ENCODE measurements around the gene DFFA. TPM values are rescaled to one million over a fixed set of nuclear protein-coding genes. Genes with fewer than 3 reads are reported as not detected.

Gene DFFA, protein sequence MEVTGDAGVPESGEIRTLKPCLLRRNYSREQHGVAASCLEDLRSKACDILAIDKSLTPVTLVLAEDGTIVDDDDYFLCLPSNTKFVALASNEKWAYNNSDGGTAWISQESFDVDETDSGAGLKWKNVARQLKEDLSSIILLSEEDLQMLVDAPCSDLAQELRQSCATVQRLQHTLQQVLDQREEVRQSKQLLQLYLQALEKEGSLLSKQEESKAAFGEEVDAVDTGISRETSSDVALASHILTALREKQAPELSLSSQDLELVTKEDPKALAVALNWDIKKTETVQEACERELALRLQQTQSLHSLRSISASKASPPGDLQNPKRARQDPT
- polyA plus RNA-seq (ENCODE audit: insufficient read length in 4 of 4), result 10 to 100 TPM; 36.3 to 46.6 (median 44.7) TPM

DNA sequence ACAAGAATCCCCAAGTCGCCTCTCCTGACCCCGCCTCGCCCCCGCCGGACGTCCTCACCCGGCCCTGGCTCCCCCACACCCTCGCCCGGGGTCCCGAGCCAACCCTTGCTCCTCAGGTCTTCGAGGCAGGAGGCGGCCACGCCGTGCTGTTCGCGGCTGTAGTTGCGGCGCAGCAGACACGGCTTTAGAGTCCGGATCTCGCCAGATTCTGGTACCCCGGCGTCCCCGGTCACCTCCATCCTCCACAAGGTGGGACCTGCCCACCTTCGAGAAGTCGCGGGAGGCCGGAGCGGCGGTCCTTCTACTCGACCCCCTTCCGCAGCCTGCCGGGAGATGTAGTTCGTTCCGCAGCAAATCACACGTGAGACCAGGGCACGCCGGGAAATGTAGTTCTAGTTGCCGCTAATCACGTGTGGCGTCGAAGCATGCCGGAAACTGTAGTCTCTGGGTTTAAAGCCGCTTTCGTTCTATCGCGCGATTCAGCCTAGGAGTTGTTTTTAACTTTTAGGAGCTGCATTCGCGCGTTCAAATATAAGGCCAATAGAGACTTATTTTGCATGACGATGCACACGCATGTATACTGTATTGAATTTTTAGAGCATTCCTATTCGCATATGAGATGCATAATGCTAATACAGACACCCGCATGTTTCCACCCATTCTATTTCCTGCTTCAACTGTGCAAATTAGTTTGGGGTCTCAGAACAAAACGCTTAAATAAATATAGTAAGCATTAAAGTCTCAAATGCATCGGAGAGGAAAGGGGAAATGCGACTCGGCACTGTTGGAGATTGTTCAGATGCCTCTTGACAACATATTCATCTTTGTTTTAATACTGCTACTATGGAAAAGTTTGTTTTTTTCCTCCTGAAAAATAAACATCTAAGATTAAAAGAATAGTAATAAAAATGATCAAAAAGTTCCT lies at the start of gene DFFA:
Gene DFFA, minus strand, starts transcription at position 310 of the 925 bp plus-strand sequence. Its CDS starts 71 bp downstream, at position 239.
- DNase-seq (ENCODE audit: low read depth in 4 of 4, low spot score in 2 of 4), result peak; percentile 76 to 97 (median 87)

DNA sequence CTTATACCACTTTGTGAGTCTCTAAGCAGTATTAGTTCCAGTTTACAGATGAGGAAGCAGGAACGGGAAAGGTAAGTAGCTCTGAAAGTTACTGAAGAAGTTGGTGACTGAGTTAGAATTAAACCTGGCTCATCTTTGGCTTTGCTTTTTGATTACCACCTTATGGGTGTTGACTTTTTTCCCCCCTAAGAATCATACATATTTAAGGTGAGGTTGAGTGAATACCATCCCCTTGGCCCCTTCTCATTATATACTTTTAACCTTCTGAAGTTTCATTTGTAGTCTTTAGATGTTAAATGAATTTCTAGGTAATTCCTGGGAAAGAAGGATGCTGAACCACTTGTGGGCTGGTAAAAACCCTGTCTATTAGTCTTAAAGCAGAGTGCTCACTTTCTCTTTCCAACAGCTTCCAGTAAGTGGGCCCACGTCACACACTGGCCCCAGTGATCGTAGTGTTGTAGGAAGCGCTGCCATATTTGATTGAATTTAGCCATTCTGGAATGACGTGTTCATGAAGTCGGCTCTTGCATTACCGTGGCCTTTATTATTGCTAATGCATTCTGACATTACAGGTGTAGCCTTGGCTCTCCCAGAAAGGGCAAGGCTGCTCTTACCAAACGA lies 49.3 kb upstream of the DFFA start:
- no peak for DNase-seq (ENCODE audit: low read depth in 4 of 4, low spot score in 2 of 4)

DNA sequence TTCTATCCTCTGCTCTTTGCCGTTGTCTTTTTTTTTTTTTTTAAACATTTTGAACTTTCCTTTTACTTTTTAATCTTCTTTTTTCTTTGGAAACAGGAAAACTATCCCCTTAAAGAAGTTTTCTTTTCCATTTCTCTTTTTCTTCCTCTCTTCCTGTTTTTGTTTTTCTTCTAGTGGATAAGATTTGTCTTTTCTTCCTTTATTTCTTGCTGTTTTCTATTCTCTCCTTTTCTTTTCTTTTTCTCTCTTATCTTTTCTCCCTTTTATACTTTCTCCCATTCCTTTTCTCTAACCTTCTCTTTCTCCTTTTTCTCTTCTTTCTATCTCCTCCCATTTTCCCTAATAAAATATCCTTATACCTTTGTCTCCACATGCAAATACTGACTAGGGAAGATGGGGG lies 48.6 kb upstream of the DFFA start:
- no peak for DNase-seq (ENCODE audit: low read depth in 4 of 4, low spot score in 2 of 4)

DNA sequence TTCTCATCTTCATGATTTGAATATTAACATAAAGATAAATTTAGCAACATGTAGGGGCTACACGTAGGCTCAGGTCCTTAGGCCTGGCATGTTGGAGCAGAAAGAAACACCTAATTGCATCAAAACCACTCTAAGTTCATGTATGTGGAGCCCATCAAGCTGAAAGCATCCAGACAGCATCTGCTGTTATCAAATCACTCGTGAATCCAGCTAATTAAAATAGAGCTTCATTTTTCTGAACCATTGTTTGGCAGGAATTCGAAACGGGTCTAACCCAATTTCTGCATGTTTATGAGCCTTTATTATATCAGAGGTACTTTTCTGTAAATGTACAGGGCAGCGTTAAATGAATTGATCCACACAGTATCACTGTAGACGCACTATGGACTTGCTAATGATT lies 48.2 kb upstream of the DFFA start:
- no peak for DNase-seq (ENCODE audit: low read depth in 4 of 4, low spot score in 2 of 4)

DNA sequence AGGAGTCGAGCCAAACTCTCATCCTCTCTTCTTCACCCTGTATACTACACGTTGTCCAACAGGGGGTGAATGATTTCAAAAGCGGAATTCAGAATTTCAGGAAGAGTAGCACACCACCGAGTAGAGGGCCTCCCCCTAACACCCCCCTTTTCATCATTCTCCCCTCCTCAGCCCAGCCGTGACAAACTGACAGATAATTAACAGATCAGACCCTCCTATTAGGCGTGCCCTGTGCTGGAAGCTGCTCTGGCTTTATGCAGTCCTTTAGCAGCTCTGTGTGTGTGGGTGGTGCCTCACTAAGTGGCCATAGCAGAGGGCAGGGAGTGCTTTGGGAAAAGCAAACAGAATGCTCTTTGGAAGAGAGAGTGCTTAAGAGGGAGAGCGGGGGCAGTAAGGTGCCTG lies 46.7 kb upstream of the DFFA start:
- no peak for DNase-seq (ENCODE audit: low read depth in 4 of 4, low spot score in 2 of 4)

DNA sequence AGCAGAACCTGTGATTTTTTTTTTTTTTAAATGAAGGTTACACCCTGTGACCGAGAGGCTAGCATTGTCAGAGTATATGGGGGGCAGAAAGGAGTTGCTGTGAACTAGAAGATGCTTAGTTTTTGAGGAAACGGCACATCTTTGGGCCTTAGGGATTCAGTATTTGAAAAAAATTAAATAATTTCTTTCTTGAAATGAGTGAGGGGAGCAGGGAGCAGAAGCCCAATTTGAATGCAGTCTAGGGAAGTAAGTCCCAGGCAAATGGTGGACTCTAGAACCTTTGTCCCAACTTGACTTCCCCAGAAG lies 45.3 kb upstream of the DFFA start:
- DNase-seq (ENCODE audit: low read depth in 4 of 4, low spot score in 2 of 4), result no peak

DNA sequence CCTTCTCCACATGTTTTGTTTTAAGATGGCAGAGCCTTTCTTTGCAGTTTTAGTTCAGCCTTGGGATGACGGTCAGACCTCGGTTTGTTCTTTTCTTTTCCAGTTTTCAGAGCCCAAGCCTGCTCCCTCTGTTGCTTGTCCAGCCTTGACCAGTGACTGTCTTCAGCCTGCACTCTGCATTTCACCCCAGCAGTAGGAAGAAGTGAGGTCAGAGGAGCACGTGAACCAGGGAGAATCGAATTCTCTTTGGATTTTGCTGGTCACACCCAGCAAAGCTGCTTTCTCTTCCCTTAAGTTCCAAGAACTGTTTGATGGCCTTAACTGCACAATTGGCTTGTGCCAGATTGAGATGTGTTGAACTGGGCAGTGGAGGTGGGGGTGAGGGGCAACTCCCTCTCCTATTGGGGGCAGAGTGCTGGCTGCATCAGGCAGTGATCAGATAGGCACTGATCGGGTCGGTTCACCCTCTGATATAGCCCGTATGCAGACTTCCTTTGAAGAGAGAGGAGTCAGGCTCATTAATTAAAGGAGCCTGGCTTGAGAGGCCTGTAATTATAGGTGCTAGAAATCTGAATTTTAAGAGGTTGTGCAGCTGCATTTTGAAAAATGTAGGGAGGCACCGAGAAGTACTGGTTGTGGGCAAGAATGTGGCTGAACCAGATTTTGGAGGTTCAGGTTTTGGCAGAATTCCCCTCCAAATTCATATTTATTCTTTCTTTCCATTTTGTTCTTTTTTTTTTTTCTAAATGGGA lies 44.8 kb upstream of the DFFA start:
- no peak for DNase-seq (ENCODE audit: low read depth in 4 of 4, low spot score in 2 of 4)

DNA sequence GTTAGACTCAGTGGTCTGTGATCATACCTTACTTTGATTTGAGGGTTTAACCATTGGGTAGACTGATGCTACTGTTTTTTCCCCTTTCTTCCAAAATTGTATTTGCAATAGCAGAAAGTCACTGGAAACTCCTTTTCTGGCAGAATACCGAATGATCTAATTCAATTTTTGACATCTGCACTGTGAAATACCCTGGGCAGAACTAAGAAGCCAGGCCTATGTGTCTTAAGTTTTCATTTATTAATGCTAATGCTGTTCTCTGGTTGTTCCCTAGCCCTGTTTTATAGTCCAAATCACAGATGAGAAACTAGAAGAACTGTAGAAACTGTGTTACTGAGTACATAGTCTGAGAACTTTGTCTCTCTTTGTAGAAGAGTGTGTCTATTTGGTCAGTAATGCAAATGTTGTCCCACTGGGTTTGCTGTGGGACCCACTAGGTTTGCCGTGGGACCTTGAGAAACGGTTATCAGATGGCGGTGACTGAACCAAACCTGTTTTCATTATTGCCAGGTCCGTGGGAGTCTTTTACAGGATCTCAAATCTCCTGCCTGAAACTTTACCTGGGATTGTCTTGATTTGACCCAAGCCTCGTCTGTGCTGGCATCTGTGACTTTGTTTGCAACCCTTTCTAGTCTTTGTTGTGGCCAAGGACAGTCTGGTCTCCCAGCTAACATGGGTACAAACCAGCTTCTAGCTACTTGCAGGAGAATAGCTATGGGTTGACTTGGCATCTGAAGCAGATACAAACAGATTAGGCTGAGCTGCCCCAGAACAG lies 43.8 kb upstream of the DFFA start:
- DNase-seq (ENCODE audit: low read depth in 4 of 4, low spot score in 2 of 4), result no peak

DNA sequence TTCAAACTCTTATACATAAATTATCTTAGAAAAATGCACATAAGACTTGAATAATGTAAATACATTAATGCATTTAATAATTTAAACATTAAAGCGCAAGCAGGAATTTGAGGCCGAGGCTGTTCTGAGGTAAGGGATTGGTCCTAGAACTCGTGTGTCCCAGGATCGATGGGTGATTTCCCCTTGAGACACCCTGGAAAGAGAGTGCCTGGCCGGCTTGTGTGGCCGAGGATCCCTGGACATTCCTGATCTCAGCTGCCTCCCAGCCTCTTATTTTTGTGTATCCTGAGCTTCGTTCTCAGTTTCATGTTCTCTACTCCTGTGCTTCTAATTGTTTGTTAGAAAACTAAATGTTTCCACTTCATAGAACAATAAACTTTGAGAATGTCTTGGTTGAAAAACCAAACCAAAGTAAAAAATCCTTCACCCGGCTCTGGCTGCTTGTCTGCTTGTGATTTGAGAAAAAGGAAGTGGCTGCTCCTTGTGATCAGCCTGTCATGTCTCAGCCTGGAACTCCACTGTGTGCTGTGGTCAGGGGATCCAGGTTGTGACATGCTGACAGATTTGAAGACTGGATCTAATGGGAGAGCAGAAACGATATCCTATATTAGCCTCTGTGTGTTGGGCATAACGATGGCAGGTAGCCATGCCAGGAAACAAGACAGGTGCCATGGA lies 43.1 kb upstream of the DFFA start:
- no peak for DNase-seq (ENCODE audit: low read depth in 4 of 4, low spot score in 2 of 4)

DNA sequence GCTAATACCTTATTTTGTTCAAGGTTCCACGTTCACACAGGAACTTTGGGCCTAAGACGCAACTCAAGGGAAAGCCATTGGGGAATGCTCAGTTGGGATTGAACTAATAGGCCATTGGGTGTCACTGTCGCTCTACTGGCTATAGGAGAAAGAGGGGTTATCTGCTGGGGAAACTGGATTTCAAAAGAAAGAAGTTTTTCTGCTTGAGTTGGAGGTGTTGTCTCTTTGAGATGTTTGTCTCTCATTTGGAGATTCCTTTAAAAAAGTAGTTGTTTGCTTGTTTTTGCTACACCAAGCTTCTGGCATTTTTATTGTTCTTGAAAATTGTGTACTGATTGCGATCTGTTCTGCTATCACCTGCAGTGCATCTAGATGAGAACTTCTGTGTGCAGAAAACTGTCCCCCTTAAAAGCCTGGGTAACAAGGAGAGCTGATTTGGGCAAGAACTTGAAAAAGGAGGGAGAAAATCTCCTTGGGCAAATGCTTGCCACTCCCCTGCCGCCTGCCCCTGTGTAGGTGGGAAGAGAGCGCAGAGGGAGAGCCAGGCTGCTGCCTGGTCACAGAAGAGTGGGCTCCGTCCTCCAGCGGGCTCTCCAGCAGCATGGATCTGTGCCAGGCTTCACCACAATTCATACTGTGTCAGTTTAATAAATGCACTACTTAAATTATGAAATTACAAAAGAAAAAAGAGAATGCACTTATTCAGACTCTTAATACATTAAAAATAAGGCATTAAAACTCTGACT lies 42.3 kb upstream of the DFFA start:
- no peak for DNase-seq (ENCODE audit: low read depth in 4 of 4, low spot score in 2 of 4)

DNA sequence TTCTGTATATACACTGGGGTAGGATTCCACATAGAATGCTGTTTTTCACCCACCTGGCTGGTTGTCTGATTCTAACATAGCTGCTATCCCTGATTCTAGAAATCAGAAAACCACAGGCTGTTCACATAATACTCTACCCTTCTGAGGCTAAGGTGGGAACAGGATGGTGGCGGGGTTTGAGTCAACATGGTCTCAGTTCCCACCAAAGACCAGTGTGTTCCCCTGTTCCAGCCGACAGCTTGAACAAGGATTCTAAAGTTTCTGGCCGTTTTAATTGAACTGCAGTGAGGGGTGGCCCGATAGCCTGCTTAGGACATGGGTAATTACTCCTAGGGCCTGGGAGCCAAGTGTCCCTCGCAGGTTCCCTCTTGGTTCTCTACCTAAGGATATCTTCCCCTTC lies 40.9 kb upstream of the DFFA start:
- DNase-seq (ENCODE audit: low read depth in 4 of 4, low spot score in 2 of 4), result no peak

DNA sequence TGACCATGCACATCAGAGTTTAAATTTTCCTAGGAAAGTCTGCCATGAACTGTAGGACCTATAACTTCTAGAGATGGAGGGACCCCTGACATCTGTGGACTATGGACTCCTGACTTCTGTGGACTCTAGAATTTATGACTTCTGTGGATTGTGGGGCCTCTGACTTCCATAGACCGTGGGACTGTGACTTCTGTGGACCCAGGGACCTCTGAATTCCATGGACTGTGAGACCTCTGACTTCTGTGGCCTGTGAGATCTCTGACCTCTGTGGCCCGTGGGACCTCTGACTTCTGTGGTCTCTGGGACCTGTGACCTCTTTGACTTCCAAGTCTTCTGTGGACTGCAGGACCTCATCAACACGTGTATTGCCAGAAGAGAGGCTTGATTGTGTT lies 39.2 kb upstream of the DFFA start:
- DNase-seq (ENCODE audit: low read depth in 4 of 4, low spot score in 2 of 4), result no peak

DNA sequence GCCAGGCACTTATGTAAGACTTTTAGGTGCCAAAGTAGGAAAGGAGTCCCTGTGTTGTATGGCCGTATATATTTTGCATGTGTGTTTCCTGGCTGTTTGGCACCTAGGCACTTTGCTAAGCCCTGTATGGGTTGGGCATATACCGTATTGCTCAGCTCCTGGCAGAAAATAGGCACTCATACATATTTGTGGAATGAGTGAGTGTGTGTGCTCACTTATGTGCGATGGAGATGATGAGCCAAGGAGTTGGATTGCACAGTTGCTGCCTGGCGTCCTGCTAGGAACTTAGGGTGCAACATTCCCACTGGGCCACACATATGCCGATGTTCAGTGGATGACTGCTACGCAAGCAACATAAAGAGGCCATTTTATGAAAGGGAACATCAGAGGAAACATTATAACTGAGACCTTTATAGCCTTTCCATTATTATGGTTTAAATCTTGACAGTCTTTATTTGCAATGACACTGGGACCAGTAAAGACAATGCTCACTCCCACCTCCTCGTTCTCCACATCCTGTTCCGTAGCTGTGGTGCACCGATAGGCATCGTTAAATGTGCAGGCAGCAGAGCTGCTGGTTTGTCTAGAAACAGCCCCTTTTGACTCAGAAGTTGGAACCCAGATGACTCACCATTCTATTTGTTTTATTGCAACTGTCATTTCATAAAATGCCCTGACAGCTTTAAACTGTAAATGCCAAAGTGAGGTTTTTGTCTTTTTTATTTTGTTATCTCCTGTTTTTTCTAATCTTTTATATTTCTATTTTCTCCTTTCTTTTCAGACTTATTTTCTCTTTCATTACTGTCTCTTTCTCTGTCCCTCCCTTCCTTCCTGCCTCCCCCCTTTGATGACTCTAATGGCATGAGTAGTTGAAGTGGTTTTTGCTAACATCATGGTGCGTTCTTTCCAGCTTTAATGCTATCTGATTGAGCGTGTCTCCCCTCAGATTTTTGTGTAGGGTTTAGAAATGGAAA lies 38.5 kb upstream of the DFFA start:
- no peak for DNase-seq (ENCODE audit: low read depth in 4 of 4, low spot score in 2 of 4)

DNA sequence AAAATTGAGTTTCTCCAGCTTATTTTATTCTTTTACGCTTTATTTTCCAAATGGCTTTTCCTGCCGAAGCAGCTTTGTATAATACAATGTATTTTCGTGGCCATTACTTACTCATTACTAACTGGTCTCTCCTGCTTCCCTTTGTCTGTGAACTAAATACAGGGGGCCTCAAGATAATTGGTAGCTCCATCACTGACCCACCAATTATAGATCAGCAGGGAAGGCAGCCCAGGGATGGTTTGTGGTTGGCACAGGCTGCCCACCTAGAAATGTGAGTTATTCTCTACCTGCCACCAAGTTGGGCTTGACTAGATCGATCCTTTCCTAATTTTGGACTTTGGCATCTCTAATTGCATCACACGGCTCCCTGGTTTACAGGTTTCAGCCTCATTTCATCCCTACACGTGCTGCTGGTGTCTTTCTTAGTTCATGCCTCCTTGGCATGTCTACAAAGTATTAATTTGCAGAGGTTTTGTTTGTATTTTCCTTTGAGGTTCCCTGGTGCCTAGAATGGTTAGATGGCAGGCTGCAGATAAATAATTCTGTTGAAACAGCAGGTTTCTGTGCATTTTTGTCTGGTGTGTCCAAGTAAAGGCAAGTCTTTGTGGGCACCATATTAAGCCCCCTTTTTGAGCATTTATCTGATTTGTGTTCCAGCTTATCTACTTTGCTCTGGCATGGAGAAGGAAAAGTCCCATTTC lies 37.6 kb upstream of the DFFA start:
- DNase-seq (ENCODE audit: low read depth in 4 of 4, low spot score in 2 of 4), result no peak

DNA sequence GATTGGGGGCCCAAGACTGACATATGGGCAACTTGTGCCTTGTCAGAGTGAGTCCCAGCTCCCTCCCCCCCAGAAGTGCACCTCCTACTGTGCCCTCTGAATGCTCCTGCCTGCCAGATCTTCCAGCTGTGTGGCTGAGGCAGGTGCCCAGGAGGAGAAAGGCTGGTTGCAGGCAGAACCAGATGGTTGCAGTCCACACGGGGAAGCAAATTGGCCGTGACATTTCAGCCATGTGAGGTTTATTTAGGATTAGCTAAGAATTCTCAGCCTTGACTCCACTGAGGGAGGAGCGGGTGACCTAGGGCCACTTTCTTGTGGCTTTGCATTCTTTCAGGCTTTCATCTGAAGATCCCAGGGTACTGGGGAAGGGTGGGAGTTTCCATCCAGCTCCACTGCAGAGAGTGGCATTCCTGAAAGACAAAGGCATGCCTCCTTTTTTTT lies 36.2 kb upstream of the DFFA start:
- DNase-seq (ENCODE audit: low read depth in 4 of 4, low spot score in 2 of 4), result no peak

DNA sequence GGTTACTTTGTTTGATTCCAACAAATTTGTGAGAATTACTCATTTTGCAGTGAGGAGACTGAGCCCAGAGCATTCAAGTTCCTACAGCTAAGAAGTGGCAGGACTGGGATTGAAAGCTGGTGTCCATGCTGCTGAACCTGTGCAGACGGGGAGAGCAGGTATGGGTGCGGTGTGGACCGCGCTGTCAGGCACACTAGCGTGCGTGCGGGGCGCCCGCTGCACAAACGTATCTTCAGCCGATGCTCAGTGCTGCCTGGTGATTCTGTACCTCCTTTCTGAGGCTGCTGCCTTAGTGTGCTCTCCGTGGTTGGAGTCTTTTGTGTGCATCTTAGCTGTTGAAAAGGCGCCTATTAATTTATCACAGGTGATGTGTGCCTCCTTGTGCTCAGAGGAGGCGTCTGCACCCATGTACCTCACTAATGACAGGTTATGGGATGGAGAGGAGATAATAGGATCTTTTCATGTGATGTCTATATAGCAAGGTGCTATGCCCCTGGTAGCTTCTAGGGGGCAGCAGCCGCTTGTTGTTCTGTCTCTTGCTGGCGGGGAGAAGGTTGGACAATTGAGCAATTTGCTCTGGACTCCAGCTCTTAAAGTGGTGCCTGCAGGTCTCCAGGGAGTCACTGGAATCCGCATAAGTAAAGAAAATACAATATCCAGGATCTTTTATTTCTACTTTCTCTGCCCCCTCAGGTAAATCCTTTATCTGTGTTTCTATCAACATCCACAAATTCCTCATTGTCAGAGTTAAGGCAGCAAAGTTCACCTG lies 35.0 kb upstream of the DFFA start:
- DNase-seq (ENCODE audit: low read depth in 4 of 4, low spot score in 2 of 4), result no peak

Measured in left renal cortex interstitium (tissue), 4 donors.